ENCODE results near the gene INHBB.
"Not testable (repeated sequence)": the region's sequence is repeated elsewhere in the genome, so short reads cannot be mapped to it uniquely, and the experiment has no call there.

INHBB gene

DNA sequence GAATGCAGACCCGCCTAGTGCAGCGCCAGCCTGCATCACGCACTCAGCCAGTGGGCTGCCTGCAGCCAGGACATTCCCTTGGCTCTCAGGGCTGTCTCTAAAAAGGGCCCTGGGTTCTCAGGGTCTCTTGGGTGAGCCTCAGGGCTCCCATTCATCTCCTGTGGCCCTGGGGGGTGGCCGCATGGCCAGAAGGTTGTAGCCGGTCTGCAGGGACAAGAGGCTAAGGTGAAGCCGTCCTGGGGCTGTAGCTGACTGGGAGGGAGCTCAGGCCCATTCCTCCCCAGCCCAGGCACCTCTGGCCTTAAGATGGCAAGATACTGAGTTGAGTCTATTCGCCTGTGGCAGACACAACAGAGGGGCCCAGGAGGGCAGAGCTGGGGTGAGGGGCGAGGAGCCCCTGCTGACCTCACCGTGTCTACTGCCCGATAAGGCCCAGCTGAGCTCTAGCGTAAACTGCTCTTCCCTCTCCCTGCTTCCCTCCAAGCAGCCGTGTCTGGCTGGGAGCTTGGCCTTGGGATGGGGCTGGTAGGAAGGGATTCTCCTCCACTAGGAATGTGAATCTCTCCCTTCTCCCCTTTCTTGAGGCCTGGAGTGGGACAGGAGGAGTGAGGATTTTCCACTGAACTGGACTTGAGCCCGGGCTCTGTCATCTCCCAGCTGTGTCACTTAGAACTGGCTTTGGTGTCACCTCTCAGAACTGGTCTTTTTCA is 37.9 kb downstream of the INHBB start:
- no peak for DNase-seq

DNA sequence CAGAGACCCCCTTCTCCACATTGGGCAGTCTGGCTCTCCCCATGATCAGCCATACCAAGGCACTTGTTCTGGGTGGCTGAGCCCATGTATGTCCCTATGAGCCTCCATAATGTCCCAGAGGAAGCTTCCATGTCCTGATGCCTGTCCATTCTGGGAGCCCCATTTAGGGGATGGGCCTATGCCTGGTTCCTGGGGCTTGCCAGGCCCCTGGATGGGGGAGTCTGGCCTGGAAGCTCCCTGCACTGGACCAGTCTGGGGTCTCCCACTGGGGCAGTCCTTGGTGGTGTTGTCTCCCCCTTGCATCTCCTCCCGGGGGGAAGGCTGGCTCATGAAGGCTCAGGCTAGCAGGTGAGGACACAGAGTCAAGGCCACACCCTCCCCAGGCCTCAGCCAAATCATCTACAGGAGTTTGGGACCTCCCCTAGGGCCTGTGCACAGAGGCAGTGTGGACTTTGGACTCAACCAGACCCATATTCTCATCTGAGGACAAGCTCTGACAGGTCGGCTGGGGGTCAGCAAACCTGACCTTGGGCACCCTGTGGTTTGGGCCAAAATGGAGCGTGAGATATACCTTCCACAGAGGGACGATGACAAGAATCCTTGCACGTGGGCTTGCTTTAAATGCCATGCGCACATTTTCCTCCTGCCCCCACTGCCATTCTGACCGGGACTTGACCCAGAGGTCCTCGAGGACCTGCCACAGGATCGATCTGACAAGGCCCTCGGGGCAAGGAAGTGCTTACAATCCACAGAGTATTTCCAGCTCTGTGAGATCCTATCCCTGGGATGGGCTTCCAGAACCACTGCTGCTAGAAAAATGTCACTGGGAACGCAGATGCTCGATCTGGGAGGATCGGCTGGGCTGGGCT is 38.8 kb downstream of the INHBB start:
- DNase-seq = no peak

- DNase-seq = no peak
These were observed 39.6 kb downstream of the INHBB start for GRCh38 chr2:120385355-120386127.

DNA sequence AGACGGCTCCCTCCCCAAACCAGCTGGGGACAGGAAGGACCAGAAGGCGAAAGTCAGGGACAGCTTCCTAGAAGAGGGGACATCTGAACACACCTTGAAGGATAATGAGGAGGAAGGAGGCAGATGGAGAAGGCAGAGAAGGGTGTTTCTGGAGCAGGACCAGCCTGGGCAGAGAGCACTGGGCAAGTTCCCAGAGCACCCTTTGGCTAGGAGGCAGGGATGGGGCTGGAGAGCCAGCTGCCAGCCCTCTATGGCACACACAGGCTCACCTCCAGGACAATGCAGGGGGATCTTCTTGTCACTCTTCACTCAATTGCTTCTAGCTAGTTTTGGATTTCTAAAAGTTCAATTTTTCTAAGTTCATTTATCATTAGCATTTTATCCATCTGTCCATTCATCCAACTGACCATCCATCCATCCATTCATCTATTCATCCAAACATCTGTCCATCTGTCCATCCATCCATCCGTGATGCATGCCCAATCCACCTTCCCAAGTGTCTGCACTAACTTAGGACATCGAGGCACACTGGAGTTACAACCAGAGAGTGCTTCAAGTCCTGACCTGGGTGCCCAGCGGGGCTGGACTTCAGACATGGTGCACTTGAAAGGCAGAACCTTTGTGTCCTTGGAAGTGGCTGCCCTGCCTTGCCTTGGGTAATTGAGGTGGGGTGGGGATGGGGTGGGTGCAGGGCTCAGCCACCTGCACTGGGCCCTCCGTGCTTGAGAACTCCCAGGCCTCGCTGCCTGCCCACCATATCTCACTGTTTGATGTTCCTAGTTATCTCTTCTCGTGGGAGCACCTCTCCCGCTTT is 42.5 kb downstream of the INHBB start:
- DNase-seq = no peak

DNA sequence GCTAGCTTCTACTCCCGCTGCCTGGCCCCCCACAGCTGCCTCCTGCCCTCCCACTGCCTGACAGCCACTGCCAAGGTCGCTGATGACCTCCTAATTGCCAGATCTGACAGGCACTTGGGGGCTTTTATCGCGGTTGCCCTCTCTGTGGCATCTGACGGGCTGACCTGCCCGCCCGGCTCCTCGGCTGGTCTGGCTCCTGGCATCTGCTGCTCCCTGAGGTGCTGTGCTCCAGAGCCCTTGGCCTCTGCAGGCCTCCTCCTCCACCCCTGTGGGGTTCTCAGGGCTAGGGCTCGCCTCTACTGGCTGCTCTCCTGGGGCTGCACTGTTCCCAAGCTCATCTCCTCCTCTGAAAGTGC is 43.1 kb downstream of the INHBB start:
- DNase-seq = no peak

GRCh38 chr2:120390381-120391055 is 44.6 kb downstream of the INHBB start:
- no peak for DNase-seq

DNA sequence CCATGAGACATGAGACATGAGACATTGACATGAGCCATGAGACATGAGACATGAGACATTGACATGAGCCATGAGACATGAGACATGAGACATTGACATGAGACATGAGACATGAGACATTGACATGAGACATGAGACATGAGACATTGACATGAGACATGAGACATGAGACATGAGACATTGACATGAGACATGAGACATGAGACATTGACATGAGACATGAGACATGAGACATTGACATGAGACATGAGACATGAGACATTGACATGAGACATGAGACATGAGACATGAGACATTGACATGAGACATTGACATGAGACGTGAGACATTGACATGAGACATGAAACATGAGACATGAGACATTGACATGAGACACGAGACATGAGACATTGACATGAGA is 45.4 kb downstream of the INHBB start:
- DNase-seq = not testable (repeated sequence)

- DNase-seq = no peak
These were observed 46.2 kb downstream of the INHBB start for GRCh38 chr2:120391911-120392665.

- DNase-seq = no peak
These were observed 47.0 kb downstream of the INHBB start for GRCh38 chr2:120392923-120393322.

DNA sequence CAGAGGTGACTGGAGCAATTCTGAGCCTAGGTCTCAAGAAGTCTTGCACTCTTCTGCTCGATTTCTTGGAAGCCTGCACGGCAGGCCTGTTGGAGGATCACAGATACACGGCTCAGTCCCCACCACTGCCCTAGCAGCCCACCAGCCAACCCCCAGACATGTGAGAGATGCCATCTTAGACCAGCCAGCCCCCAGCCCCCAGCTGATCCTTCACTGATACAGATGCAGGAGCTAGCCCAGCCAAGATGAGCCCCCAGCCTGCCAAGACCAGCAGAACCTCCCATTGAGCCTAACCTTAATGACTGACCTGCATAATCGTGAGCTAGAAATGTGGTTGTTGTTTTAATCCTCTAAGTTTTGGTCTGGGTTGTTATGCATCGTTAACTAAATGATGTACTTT is 47.5 kb downstream of the INHBB start:
- no peak for DNase-seq

GRCh38 chr2:120394764-120395163 is 48.8 kb downstream of the INHBB start:
- no peak for DNase-seq

DNA sequence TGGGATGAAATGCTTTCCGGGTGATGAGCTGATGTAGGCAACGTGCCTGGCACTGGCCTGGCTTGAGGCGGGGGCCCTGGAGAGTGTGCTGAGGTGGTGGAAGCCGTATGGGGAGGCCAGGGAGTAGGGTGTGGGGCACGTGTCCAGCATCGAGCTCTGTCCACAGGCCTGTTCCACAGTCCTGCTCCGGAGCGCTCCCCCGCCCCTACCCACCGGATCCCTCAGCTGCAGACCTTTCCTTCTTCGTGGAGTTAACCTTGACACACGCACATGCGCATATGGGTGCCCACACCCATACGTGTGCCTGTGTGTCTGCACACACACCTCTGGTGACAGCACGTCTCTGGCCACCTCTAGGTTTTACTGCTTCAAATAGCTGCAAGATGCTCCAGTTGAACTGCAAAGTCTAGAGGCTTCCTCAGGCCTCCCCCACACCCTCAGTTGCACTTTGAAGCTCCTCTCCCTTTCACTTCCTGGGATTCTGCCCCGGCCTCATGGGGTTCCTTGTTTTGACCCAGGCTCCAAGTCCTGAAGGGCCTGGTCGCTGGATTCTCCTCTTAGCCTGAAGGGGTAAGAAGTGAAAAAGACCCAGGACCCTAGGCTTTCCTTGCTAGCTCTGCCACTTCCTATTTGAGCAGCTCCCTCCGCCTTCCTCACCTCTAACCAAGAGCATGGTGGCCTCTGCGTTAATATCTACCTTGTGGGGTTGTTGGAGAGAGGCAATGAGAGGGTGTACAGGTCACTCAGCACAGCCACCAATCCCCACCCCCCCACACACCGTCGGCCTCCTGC is 49.5 kb downstream of the INHBB start:
- DNase-seq = no peak

GRCh38 chr2:120396013-120396860 is 50.3 kb downstream of the INHBB start:
- DNase-seq = no peak

- no peak for DNase-seq
These were observed 51.2 kb downstream of the INHBB start for GRCh38 chr2:120396861-120397811.

- no peak for DNase-seq
These were observed 52.4 kb downstream of the INHBB start for GRCh38 chr2:120398051-120398995.

DNA sequence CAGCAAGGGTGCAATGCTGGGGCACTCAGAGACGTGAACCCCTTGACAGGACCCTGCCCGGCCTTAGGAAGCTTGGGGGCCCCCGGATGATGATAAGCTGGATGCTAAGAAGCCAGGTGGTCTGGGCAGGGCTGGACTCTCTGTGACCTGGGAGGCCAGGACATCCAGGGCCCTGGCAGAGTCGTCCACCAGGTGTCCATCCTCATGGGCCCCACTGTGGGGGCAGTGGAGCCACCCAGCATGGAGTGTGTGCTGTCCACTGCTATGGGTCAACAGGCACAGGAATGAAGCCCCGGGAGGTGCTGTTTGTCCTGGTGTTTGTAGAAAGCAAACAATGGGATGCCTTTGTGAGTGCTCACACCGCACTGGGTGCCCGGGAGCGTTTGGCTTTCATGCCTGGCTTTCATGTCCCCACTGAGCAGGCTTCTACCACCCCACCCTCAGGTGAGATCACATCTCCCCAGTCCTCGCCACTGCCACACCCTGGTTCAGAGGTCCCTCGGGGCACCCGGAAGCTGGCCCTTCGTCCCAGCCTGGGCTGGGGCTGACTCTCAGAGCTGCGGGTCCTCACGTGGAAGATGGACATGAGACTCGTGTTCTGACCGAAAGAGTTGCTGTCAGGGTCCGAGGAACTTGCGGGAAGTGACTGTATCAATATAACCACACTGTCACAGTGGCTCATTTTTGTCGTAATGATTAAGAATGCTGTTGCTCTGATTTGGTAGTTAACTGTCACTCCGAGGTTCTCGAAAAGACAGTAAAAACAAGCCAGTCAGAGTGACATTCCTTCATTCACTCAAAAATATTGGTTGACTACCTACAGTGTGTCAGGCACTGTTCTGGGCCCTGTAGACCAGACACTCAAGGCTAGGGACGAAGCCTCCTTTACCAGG is 53.3 kb downstream of the INHBB start:
- no peak for DNase-seq

Measured in T-helper 1 cell (primary cell).